ENCODE results near the gene HSPBP1. TPM values are rescaled to one million over a fixed set of nuclear protein-coding genes. Genes with fewer than 3 reads are reported as not detected.

Gene HSPBP1
- 1.8 and 7.4 TPM in 2 replicates for total RNA-seq (2011; cell fraction: chromatin; rRNA removed; ENCODE audit: low replicate concordance)
- total RNA-seq (2011; cell fraction: nucleolus; rRNA removed) = 14.1 and 16.0 TPM in 2 replicates
- 5.8 and 8.5 TPM in 2 replicates for total RNA-seq (2011; cell fraction: nucleoplasm; rRNA removed)
- total RNA-seq (2014; rRNA removed) = 54.6 and 63.3 TPM in 2 replicates
- 12.3 and 13.9 TPM in 2 replicates for total RNA-seq (2014; rRNA removed; fragmentation: Illumina TruSeq; extraction: Trizol)
- total RNA-seq (2015; rRNA removed; fragmentation: Illumina TruSeq; extraction: Trizol) = 38.7 and 41.3 TPM in 2 replicates
- 81.3 and 85.8 TPM in 2 replicates for total RNA-seq (2021)
- polyA plus RNA-seq (2011; rRNA removed) = 20.6 and 30.4 TPM in 2 replicates
- polyA plus RNA-seq (2011; cell fraction: cytosol; rRNA removed) = 38.3 and 103 TPM in 2 replicates
- 17.4 and 24.9 TPM in 2 replicates for polyA plus RNA-seq (2011; cell fraction: nucleus; rRNA removed)
- 67.2 and 80.0 TPM in 2 replicates for polyA plus RNA-seq (2012)
- polyA plus RNA-seq (2014; fragmentation: Illumina TruSeq; extraction: Trizol) = 21.8 and 37.7 TPM in 2 replicates
- 1 to 10 TPM in 1 of 2 experiments, under 1 TPM in 1; 0.83 to 1.5 TPM for polyA plus RNA-seq (2014; fragmentation: Nextera tagmentation; extraction: Ambion mirVana)
- polyA plus RNA-seq (2014; rRNA removed) = 59.0 and 62.3 TPM in 2 replicates
- 5.2 and 9.1 TPM in 2 replicates for polyA minus RNA-seq (2011; rRNA and poly(A)+ RNA removed)
- 23.1 and 31.8 TPM in 2 replicates for polyA minus RNA-seq (2011; cell fraction: cytosol; rRNA and poly(A)+ RNA removed)
- polyA minus RNA-seq (2011; cell fraction: nucleus; rRNA and poly(A)+ RNA removed) = 6.2 and 6.8 TPM in 2 replicates
- percentile 63 among the genes with signal in this experiment for Bru-seq, nascent RNA
- percentile 65 among the genes with signal in this experiment for BruChase-seq, experiment 1, labeled RNA remaining after a 2-hour chase
- percentile 67 among the genes with signal in this experiment for BruChase-seq, experiment 2, labeled RNA remaining after a 6-hour chase
- long read RNA-seq, experiment 1, transcript HSPBP1-202 (8 exons, 1,572 nt) = major isoform, 147 of 316 reads
- long read RNA-seq, experiment 1, transcript HSPBP1-206 (7 exons, 1,449 nt) = minor isoform, 12 of 316 reads
- long read RNA-seq, experiment 1, partial matches to known transcripts = 34 of 316 reads
- long read RNA-seq, experiment 1, other reads (novel, unspliced or antisense) = 120 of 316 reads
- long read RNA-seq, experiment 2, transcript HSPBP1-202 (8 exons, 1,572 nt) = major isoform, 48 of 141 reads
- long read RNA-seq, experiment 2, transcript HSPBP1-206 (7 exons, 1,449 nt) = minor isoform, 24 of 141 reads
- long read RNA-seq, experiment 2, partial matches to known transcripts = 15 of 141 reads
- long read RNA-seq, experiment 2, other reads (novel, unspliced or antisense) = 50 of 141 reads
- long read RNA-seq, experiment 3, transcript HSPBP1-202 (8 exons, 1,572 nt) = major isoform, 45 of 96 reads
- long read RNA-seq, experiment 3, partial matches to known transcripts = 8 of 96 reads
- long read RNA-seq, experiment 3, other reads (novel, unspliced or antisense) = 39 of 96 reads

GRCh38 chr19:55279770-55280643 is at the start of gene HSPBP1:
TSS of gene HSPBP1 (minus strand) at chr19:55280110. CDS start at chr19:55279608, 502 bp downstream.
- H2AFZ ChIP-seq (ENCODE audit: low read depth, low read length) = peak within 1 kb of the TSS; percentile 88
- WGBS (ENCODE audit: insufficient coverage, low coverage, missing lambda C conversion rate) = 2% methylated on average over 39 of the region's 52 CpGs
- CTCF ChIA-PET (ENCODE audit: low intra/inter-chr PET ratio) = no interaction called here
- peak; percentile 24 for TF ChIP-seq L3MBTL2 (IDR thresholded peaks at IDR 0.05)
- TF ChIP-seq CC2D1A (IDR thresholded peaks at IDR 0.05) = peak; percentile 41; the same call in 1 of the 2 replicates
- TF ChIP-seq GATAD2A (IDR thresholded peaks at IDR 0.05) = no peak
- no peak for TF ChIP-seq FOXM1 (IDR thresholded peaks at IDR 0.05; ENCODE audit: low read depth)
- no peak for TF ChIP-seq FOXM1 (CRISPR knock-in tag; IDR thresholded peaks at IDR 0.05; ENCODE audit: low read depth)
- no peak for TF ChIP-seq ZBTB34 (CRISPR knock-in tag; IDR thresholded peaks at IDR 0.05)
- no peak for TF ChIP-seq E4F1 (CRISPR knock-in tag; IDR thresholded peaks at IDR 0.05; ENCODE audit: borderline replicate concordance)
- TF ChIP-seq SP1 (CRISPR knock-in tag; IDR thresholded peaks at IDR 0.05) = peak; percentile 91
- no peak for TF ChIP-seq GTF2B (IDR thresholded peaks at IDR 0.05; ENCODE audit: extremely low read depth, insufficient read length)
- TF ChIP-seq ZNF324 (CRISPR knock-in tag; IDR thresholded peaks at IDR 0.05) = no peak

More at GRCh38 chr19:55279770-55280643, at the start of gene HSPBP1:
- Histone ChIP-seq H3K36me3 (ENCODE audit: control insufficient read depth, insufficient read depth, low read length) (peaks cover 12% of the 10 kb centered on the region; the same call in 1 of the 3 replicates), H3K79me2 (ENCODE audit: control insufficient read depth, insufficient read depth, low read length) (peaks cover 12% of the 10 kb centered on the region), H3K4me3 (peak within 1 kb of the TSS; percentile 65), H4K20me1 (replicated peaks; ENCODE audit: control insufficient read depth, insufficient read depth, low read length) (no peaks in the 10 kb centered on the region), H3K9me3 (replicated peaks; ENCODE audit: control insufficient read depth, insufficient read depth, low read depth, low read length) (no peaks in the 10 kb centered on the region), H3K9me1 (ENCODE audit: control insufficient read depth, insufficient read depth, low read length) (no peaks in the 10 kb centered on the region), H3K4me2 (ENCODE audit: insufficient read depth, low read length) (peak within 1 kb of the TSS; percentile 87), H3K4me1 (replicated peaks in 1 of 2; ENCODE audit: control insufficient read depth in 2 of 2, insufficient read depth in 2 of 2, low read length in 2 of 2) (peaks cover 19 to 28% of the 10 kb centered on the region in 2 experiments), H3K27ac (ENCODE audit: extremely low read depth, low read depth, low read length) (peak within 1 kb of the TSS; percentile 79), H3K9ac (ENCODE audit: insufficient read depth in 1 of 2, low read depth in 2 of 2, low read length in 2 of 2) (peak within 1 kb of the TSS; percentile 73 to 93), H3K27me3 (ENCODE audit: control insufficient read depth in 2 of 2, insufficient read depth in 2 of 2, low read length in 2 of 2) (no peaks in the 10 kb centered on the region)
- in situ Hi-C loops (cut with MboI) = loop anchor here (10.0 kb wide), 1 partner anchor 345 kb away; the partner anchor contains the start of gene ZNF784
- intact Hi-C loops (cut with micrococcal nuclease) = loop anchor here (2.0 kb wide), 2 partner anchors 21 to 67 kb away; partner anchors contain the start of gene PPP6R1
- POLR2A ChIA-PET = interaction anchor here (0.5 to 2.3 kb wide), 10 partner anchors 18 to 126 kb away, joined by 3 to 15 read pairs (median 4); partner anchors contain the start of genes KMT5C and PPP6R1
- peak; percentile 91 to 97 (median 94) for DNase-seq (ENCODE audit: extremely low read depth in 1 of 4, low spot score in 3 of 4)
- BruUV-seq (replicated peaks) = no TSS peak
- FAIRE-seq = peak; percentile 97
- peak; percentile 92 for ATAC-seq
